H1 (cell line): Measurements from ENCODE around the gene DAPL1. TPM values are rescaled to one million over a fixed set of nuclear protein-coding genes. Genes with fewer than 3 reads are reported as not detected.

Experiments used
- BRCA1 ChIP-seq: IDR thresholded peaks from 2 replicates; pipeline ENCODE4 v1.6.1; 2012; ENCODE audit warnings: low read depth, low read length, improper control_type of control experiment
- CHD1 ChIP-seq: IDR thresholded peaks from 2 replicates; pipeline ENCODE4 v1.6.1; 2012; ENCODE audit warnings: low read depth, low read length, improper control_type of control experiment
- CHD7 ChIP-seq: fragments of 300-600 bp; sonication (generic); IDR thresholded peaks from 2 replicates; pipeline ENCODE4 v1.7.1; 2012; ENCODE audit warnings: low read length, moderate library complexity, mild to moderate bottlenecking, inconsistent platforms; ENCODE audit not compliant: insufficient replicate concordance
- EZH2 ChIP-seq: fragments of 200-600 bp; sonication (generic); IDR thresholded peaks from 2 replicates; pipeline ENCODE4 v1.7.1; 2012; ENCODE audit warnings: low read depth, mild to moderate bottlenecking, moderate library complexity, low read length, inconsistent platforms; ENCODE audit not compliant: severe bottlenecking
- HDAC2 ChIP-seq, 2 experiments: fragments of 300-600 bp in 1 of 2; sonication (generic) in 1 of 2; IDR thresholded peaks; 2 replicates each; pipeline ENCODE4 v1.6.1; 2011 to 2012; ENCODE audit warnings: low read depth in 2 of 2, low read length in 2 of 2, mild to moderate bottlenecking in 2 of 2, moderate library complexity in 2 of 2, borderline replicate concordance in 1 of 2, inconsistent platforms in 1 of 2
- JUND ChIP-seq: IDR thresholded peaks from 2 replicates; pipeline ENCODE4 v1.6.1; 2011; ENCODE audit warnings: mild to moderate bottlenecking, improper control_type of control experiment, low read length
- RAD21 ChIP-seq, 2 experiments: IDR thresholded peaks in 1 of 2; conservative IDR thresholded peaks in 1 of 2; 2 replicates each; pipeline ENCODE4 v1.6.1; 2011; ENCODE audit warnings: low read depth in 2 of 2, low read length in 2 of 2, improper control_type of control experiment in 1 of 2, inconsistent platforms in 1 of 2, mild to moderate bottlenecking in 1 of 2, moderate library complexity in 1 of 2
- SIX5 ChIP-seq: IDR thresholded peaks from 2 replicates; pipeline ENCODE4 v1.6.1; 2011; ENCODE audit warnings: mild to moderate bottlenecking, low read depth, low read length
- SUZ12 ChIP-seq: fragments of 200-600 bp; sonication (generic); IDR thresholded peaks from 2 replicates; pipeline ENCODE4 v1.6.1; 2012; ENCODE audit warnings: mild to moderate bottlenecking, inconsistent platforms, low read length, moderate library complexity, mixed read lengths
- polyA plus RNA-seq, 7 experiments: library from polyadenylated mRNA; depleted of rRNA in 3 of 7; stranded (reverse) in 5 of 7; unstranded in 2 of 7; fragments of >200 nt in 5 of 7; fragments of 200-250 nt in 2 of 7; gene quantifications; 1 replicate in 5 of 7; 2 replicates in 1 of 7; 4 replicates in 1 of 7; pipeline versions ENCODE4 v1.2.1 to v1.2.3, GENCODE V29; 2011 to 2013; ENCODE audit warnings: missing spikeins in 2 of 7, mixed read lengths in 2 of 7
- total RNA-seq: library from RNA; stranded (reverse); fragmentation: NEBNext Ultra II Directional; extraction: Animal tissue kit (Norgen Biotek cat#: 25700); gene quantifications from 2 replicates; pipeline ENCODE4 v1.2.1, GENCODE V29; 2021

The DAPL1 gene
- total and polyA plus RNA-seq, 2 of the 8 experiments (the other 6 are each of a cell fraction or from before 2014, with no cell fraction given): not detected

- TF ChIP-seq SIX5: no peak
- no peak for TF ChIP-seq JUND
- TF ChIP-seq RAD21 (IDR thresholded peaks at IDR 0.05 in 1 of 2, conservative IDR thresholded peaks at IDR 0.05 in 1 of 2; ENCODE audit: low read depth in 2 of 2, low read length in 2 of 2): peak; percentile 87 to 89
- no peak for TF ChIP-seq BRCA1
- no peak for TF ChIP-seq CHD1
- no peak for TF ChIP-seq HDAC2 (IDR thresholded peaks at IDR 0.05; ENCODE audit: borderline replicate concordance in 1 of 2, low read depth in 2 of 2, low read length in 2 of 2)
- no peak for TF ChIP-seq SUZ12
- TF ChIP-seq EZH2: no peak
- no peak for TF ChIP-seq CHD7
- TF ChIP-seq, all 59 proteins: peak for 3
These were observed 41.2 kb upstream of the DAPL1 start (continued) for GRCh38 chr2:158753641-158754611.
